Fibroblast of lung (primary cell): ENCODE measurements around the gene OAS3. TPM values are rescaled to one million over a fixed set of nuclear protein-coding genes. Genes with fewer than 3 reads are reported as not detected.

Source experiments
- DNase-seq, 2 donors: peaks; one replicate each; pipeline versions ENCODE4 v3.0.0 to v3.0.0-alpha.2; 2010; ENCODE audit warnings: low read depth in 2 of 2
- H2AFZ ChIP-seq: 2 replicates; pipeline ENCODE4 v1.5.1; 2012; ENCODE audit warnings: low read length, control low read depth, inconsistent platforms
- H3K27ac ChIP-seq: 2 replicates; pipeline ENCODE4 v1.5.1; 2011; ENCODE audit warnings: low read length, control low read depth; ENCODE audit not compliant: insufficient read depth
- H3K27me3 ChIP-seq: 2 replicates; pipeline ENCODE4 v1.5.1; 2011; ENCODE audit warnings: mild to moderate bottlenecking, low read length; ENCODE audit not compliant: control insufficient read depth, insufficient read depth
- H3K36me3 ChIP-seq: 2 replicates; pipeline ENCODE4 v1.5.1; 2011; ENCODE audit warnings: low read length; ENCODE audit not compliant: control insufficient read depth, insufficient read depth
- H3K4me1 ChIP-seq: 2 replicates; pipeline ENCODE4 v1.5.1; 2011; ENCODE audit warnings: low read length; ENCODE audit not compliant: control insufficient read depth, insufficient read depth; ENCODE audit errors: extremely low read depth
- H3K4me2 ChIP-seq: 2 replicates; pipeline ENCODE4 v1.5.1; 2011; ENCODE audit warnings: low read length, control low read depth; ENCODE audit not compliant: insufficient read depth; ENCODE audit errors: extremely low read depth
- H3K4me3 ChIP-seq, 4 experiments: fragments of 200-600 bp in 1 of 4; sonication (generic) in 1 of 4; replicated peaks in 1 of 4; 2 replicates each; pipeline ENCODE4 v1.5.1; 2011 to 2016; ENCODE audit warnings: low read length in 4 of 4, low read depth in 3 of 4, mild to moderate bottlenecking in 3 of 4, control low read depth in 2 of 4, inconsistent platforms in 1 of 4, mixed read lengths in 1 of 4; ENCODE audit not compliant: insufficient read depth in 1 of 4; ENCODE audit errors: control extremely low read depth in 1 of 4
- H3K79me2 ChIP-seq: 2 replicates; pipeline ENCODE4 v1.5.1; 2012; ENCODE audit warnings: mild to moderate bottlenecking, low read length, inconsistent platforms; ENCODE audit not compliant: control insufficient read depth, insufficient read depth
- H3K9ac ChIP-seq: 2 replicates; pipeline ENCODE4 v1.5.1; 2011; ENCODE audit warnings: mild to moderate bottlenecking, low read length, control low read depth; ENCODE audit not compliant: insufficient read depth
- H3K9me3 ChIP-seq: 2 replicates; pipeline ENCODE4 v1.5.1; 2012; ENCODE audit warnings: low read depth, low read length; ENCODE audit not compliant: control insufficient read depth, insufficient read depth
- H4K20me1 ChIP-seq: 2 replicates; pipeline ENCODE4 v1.5.1; 2011; ENCODE audit warnings: low read length; ENCODE audit not compliant: control insufficient read depth, insufficient read depth; ENCODE audit errors: extremely low read depth
- CTCF ChIP-seq, 2 donors: IDR thresholded peaks in 1 of 2; conservative IDR thresholded peaks in 1 of 2; 1 replicate in 1 of 2; 2 replicates in 1 of 2; pipeline ENCODE4 v1.5.1; 2011 to 2012; ENCODE audit warnings: low read length in 2 of 2, control low read depth in 1 of 2, inconsistent platforms in 1 of 2, low read depth in 1 of 2, mild to moderate bottlenecking in 1 of 2
- EZH2 ChIP-seq: IDR thresholded peaks from 2 replicates; pipeline ENCODE4 v1.5.1; 2012; ENCODE audit warnings: low read length, control low read depth, mild to moderate bottlenecking; ENCODE audit errors: missing control alignments
- polyA plus RNA-seq, 2 donors: library from polyadenylated mRNA; depleted of rRNA in 1 of 2; stranded (reverse) in 1 of 2; unstranded in 1 of 2; fragments of >200 nt; gene quantifications; 2 replicates each; pipeline ENCODE4 v1.2.1, GENCODE V29; 2011 to 2012; ENCODE audit warnings: missing spikeins in 1 of 2
- total RNA-seq: library from RNA; depleted of rRNA; stranded (reverse); fragments of >200 nt; gene quantifications from 2 replicates; pipeline ENCODE4 v1.2.1, GENCODE V29; 2014

OAS3 gene
- total and polyA plus RNA-seq, 2 donors (not counting 1 experiment from before 2014, with no cell fraction given): 3.5 to 7.0 TPM

GRCh38 chr12:113000433-113000832, 62.2 kb downstream of the OAS3 start:
- no peaks in the 10 kb centered on the region for H4K20me1 ChIP-seq
- no peaks in the 10 kb centered on the region for H3K9me3 ChIP-seq
- no peaks in the 10 kb centered on the region for H3K4me1 ChIP-seq
- H2AFZ ChIP-seq: no peak overlapping the region
- no peak overlapping the region for H3K9ac ChIP-seq
- H3K36me3 ChIP-seq: no peaks in the 10 kb centered on the region
- no peaks in the 10 kb centered on the region for H3K79me2 ChIP-seq
- no peaks in the 10 kb centered on the region for H3K27me3 ChIP-seq
- TF ChIP-seq EZH2 (no peak), CTCF (conservative IDR thresholded peaks at IDR 0.05 in 1 of 2, IDR thresholded peaks at IDR 0.05 in 1 of 2; ENCODE audit: low read depth in 1 of 2, low read length in 2 of 2) (no peak)
- H3K4me2 ChIP-seq: no peak overlapping the region
- no peak for DNase-seq
- no peak overlapping the region for H3K4me3 ChIP-seq
- H3K27ac ChIP-seq: no peak overlapping the region

GRCh38 chr12:113002155-113002554, 63.9 kb downstream of the OAS3 start:
- no peak overlapping the region for H3K4me3 ChIP-seq
- H3K9me3 ChIP-seq: no peaks in the 10 kb centered on the region
- no peak overlapping the region for H2AFZ ChIP-seq
- no peak overlapping the region for H3K9ac ChIP-seq
- H3K79me2 ChIP-seq: no peaks in the 10 kb centered on the region
- no peaks in the 10 kb centered on the region for H3K27me3 ChIP-seq
- H3K27ac ChIP-seq: no peak overlapping the region
- no peak overlapping the region for H3K4me2 ChIP-seq
- H4K20me1 ChIP-seq: no peaks in the 10 kb centered on the region
- H3K4me1 ChIP-seq: no peaks in the 10 kb centered on the region
- H3K36me3 ChIP-seq: no peaks in the 10 kb centered on the region
- DNase-seq: no peak
- TF ChIP-seq CTCF (conservative IDR thresholded peaks at IDR 0.05 in 1 of 2, IDR thresholded peaks at IDR 0.05 in 1 of 2; ENCODE audit: low read depth in 1 of 2, low read length in 2 of 2) (no peak), EZH2 (no peak)

GRCh38 chr12:113002676-113003075, 64.4 kb downstream of the OAS3 start:
- Histone ChIP-seq H2AFZ (no peak overlapping the region), H3K27me3 (no peaks in the 10 kb centered on the region), H3K9ac (no peak overlapping the region), H3K36me3 (no peaks in the 10 kb centered on the region), H3K27ac (no peak overlapping the region), H3K4me2 (no peak overlapping the region), H3K4me3 (no peak overlapping the region), H3K4me1 (no peaks in the 10 kb centered on the region), H3K79me2 (no peaks in the 10 kb centered on the region), H3K9me3 (no peaks in the 10 kb centered on the region), H4K20me1 (no peaks in the 10 kb centered on the region)
- no peak for TF ChIP-seq EZH2
- TF ChIP-seq CTCF (conservative IDR thresholded peaks at IDR 0.05 in 1 of 2, IDR thresholded peaks at IDR 0.05 in 1 of 2; ENCODE audit: low read depth in 1 of 2, low read length in 2 of 2): no peak
- no peak for DNase-seq
